Left colon (tissue), 2 donors: ENCODE measurements around the gene AFG1L. TPM values are rescaled to one million over a fixed set of nuclear protein-coding genes. Genes with fewer than 3 reads are reported as not detected.
"Not testable (repeated sequence)": the region's sequence is repeated elsewhere in the genome, so short reads cannot be mapped to it uniquely, and the experiment has no call there.

ENCODE experiments used
- ATAC-seq: fragments of 200-7000 bp; cut with Tn5 transposase; one replicate; pipeline ENCODE4 v1.9.1; 2020; ENCODE audit warnings: mild to moderate bottlenecking, moderate library complexity
- DNase-seq, 2 donors: peaks; one replicate each; pipeline ENCODE4 v3.0.0-alpha.2; 2020
- intact Hi-C, 2 donors: fragments of 100-400 bp; cut with DNase I in 1 of 2; cut with micrococcal nuclease in 1 of 2; formaldehyde crosslinking; loops; one replicate each; pipeline versions ENCODE4 v1.11.2 to v1.14.0; 2022; cut with DNase I, micrococcal nuclease
- total RNA-seq, 2 donors: library from RNA; stranded (reverse); fragmentation: NEBNext Ultra II Directional; extraction: Animal tissue kit (Norgen Biotek cat#: 25700); gene quantifications; one replicate each; pipeline ENCODE4 v1.2.1, GENCODE V29; 2021
- donor health status: DM: no; HTN: no; CAD: no.
- donor health status: DM: yes; HTN: yes; CAD: no.

AFG1L gene
- total RNA-seq, 2 donors from 2014 or later: 9.0 to 10.6 TPM

DNA sequence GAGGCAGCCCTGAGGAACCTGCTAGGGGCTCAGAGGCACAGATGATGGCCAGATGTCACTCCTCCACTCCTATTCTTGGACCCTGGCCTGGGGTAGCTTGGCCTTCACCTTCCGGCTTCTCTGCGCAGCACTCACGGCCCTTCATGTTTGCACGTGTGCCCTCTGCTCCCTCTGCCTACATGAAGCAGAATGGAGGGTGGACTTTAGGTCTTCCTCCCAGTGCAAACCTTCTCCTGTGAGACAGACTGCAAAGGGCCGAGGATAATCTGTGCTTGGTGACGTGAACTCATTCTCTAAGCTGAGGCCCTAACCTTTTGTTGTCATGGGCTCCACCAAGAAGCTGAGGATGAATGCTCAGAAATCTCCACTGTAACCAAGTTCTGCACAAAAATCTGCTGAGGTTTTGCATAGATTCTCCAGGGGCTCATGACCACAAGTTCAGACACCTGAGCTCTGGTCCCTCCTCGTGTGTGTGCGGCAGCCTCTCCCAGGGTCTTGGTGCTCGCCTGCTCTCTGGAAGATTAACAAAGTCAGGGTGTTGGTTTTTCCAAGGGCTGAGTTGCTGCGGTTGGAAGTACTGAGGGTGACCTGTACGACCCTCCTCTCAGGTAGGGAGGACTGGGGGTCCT lies 240.4 kb downstream of the AFG1L start:
- intact Hi-C loops: no loop called here
- DNase-seq: no peak
- ATAC-seq: no peak

DNA sequence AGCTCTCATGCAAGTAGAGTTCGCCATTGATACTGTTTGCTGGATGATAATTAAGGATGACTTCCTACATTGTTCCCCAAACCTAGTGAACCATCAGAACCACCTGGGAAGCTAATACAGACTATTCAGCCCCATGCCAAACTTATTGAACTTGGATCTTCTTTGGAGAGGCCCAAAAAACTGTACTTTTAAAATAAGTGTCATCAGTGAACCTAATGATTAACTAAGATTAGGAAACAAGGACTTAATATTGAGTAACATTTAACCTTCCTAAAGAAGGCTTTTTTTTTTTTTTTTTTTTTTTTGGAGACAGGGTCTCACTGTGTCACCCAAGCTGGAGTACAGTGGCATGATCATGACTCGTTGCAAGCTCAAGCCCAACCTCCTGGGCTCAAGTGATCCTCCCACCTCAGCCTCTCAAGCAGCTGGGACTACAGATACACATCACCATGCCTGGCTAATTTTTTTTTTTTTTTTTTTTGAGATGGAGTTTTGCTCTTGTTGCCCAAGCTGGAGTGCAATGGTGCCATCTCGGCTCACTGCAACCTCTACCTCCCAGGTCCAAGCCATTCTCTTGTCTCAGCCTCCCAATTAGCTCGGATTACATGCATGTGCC lies 241.2 kb downstream of the AFG1L start:
- DNase-seq, intact Hi-C loops, ATAC-seq: not testable (repeated sequence)

- intact Hi-C loops: loop anchor here (2.0 to 10.0 kb wide), 5 partner anchors 243 to 530 kb away; no protein-coding TSS in a partner anchor
Measured at GRCh38 chr6:108541843-108542759, 247.2 kb downstream of the AFG1L start.

GRCh38 chr6:108543175-108543940 lies 248.5 kb downstream of the AFG1L start:
- ATAC-seq (no peak), DNase-seq (no peak)
- intact Hi-C loops: loop anchor here (2.0 to 10.0 kb wide), 5 partner anchors 241 to 529 kb away; no protein-coding TSS in a partner anchor

More at GRCh38 chr6:108541843-108542759, 247.2 kb downstream of the AFG1L start:
- ATAC-seq (peak; percentile 96), DNase-seq (peak; percentile 67 to 71)

- intact Hi-C loops: loop anchor here (5.0 to 10.0 kb wide), 4 partner anchors 240 to 528 kb away; no protein-coding TSS in a partner anchor
- no peak for DNase-seq
- ATAC-seq: no peak
Measured at GRCh38 chr6:108544606-108545005, 249.8 kb downstream of the AFG1L start.

GRCh38 chr6:108546079-108547049 lies 251.5 kb downstream of the AFG1L start:
- ATAC-seq: no peak
- intact Hi-C loops: loop anchor here (10.0 kb wide), 2 partner anchors 238 to 288 kb away; no protein-coding TSS in a partner anchor
- DNase-seq: no peak

- intact Hi-C loops: loop anchor here (10.0 kb wide), 2 partner anchors 236 to 286 kb away; no protein-coding TSS in a partner anchor
- ATAC-seq: no peak
Measured at GRCh38 chr6:108549241-108549640, 254.4 kb downstream of the AFG1L start.

GRCh38 chr6:108549741-108550140 lies 254.9 kb downstream of the AFG1L start:
- intact Hi-C loops: loop anchor here (10.0 kb wide), 2 partner anchors 235 to 285 kb away; no protein-coding TSS in a partner anchor
- DNase-seq (no peak), ATAC-seq (no peak)

More at GRCh38 chr6:108549241-108549640, 254.4 kb downstream of the AFG1L start:
- no peak for DNase-seq

DNA sequence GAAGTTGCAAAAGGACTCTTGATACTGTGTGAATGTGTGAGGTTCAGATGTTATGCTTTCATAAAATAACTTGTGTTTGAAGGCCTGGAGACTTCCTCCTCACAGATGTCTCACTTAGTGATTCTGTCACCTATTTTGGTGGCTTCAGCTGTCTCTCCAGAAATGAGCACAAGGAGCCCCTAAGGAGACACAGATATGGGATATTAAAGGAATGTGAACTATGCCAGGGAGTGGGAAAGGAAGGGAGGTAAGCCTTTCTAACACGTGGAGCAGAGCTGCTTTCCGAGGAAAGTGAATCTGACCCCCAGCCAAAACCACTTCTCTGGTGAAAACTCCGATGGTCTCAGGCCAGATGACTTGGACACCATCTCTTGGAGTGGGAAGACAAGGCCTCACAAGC lies 255.4 kb downstream of the AFG1L start:
- intact Hi-C loops: no loop called here
- no peak for DNase-seq
- no peak for ATAC-seq

GRCh38 chr6:108555399-108556052 lies 260.7 kb downstream of the AFG1L start:
- intact Hi-C loops: no loop called here
- ATAC-seq: no peak
- no peak for DNase-seq

DNA sequence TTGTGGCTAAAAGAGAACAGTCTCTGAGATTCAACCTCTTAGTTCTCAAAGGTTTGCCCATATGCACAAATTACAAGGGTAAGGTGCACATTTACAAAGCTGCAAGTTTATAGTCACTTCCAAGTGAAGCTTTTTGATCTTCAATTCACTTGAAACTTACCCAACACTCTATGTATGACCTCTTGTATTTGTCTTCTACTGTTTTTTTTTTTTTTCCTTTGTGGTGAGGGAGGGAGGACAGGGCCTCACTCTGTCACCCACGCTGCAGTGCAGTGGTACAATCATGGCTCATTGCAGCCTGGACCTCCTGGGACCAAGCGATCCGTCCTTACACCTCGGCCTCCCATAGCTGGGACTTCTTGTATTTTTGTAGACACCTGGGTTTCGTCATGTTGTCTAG lies 261.4 kb downstream of the AFG1L start:
- no peak for DNase-seq
- no peak for ATAC-seq
- intact Hi-C loops: no loop called here

DNA sequence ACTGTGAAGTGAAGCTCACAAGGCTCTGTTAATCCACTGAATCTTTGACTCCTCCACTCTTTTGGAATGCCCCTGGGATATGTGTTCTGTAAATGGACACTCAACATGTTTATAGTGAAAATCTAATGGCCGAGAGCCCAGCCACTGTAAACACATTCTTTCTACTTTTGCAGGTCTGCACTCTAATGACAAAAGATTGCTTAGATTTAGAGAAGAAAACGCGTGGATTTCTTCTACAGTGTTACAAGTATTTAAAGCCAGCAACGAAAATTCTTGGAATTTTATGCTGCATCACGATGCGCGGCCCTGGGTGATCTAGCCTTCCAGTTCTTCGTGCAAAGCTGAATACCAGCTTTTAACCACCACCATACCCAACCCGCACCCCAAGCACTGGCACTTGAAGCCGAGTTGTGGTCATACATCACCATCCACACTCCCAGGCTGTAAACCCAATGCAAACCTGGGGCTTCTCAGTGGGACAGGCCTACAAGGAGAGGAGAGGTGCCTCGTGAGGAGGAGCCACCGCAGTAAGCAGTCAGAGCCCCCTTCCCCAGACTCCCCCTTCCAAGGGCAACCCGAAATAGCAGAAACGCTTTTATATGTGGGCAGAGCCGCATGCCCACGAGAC lies 262.1 kb downstream of the AFG1L start:
- intact Hi-C loops: no loop called here
- DNase-seq: no peak
- ATAC-seq: no peak

DNA sequence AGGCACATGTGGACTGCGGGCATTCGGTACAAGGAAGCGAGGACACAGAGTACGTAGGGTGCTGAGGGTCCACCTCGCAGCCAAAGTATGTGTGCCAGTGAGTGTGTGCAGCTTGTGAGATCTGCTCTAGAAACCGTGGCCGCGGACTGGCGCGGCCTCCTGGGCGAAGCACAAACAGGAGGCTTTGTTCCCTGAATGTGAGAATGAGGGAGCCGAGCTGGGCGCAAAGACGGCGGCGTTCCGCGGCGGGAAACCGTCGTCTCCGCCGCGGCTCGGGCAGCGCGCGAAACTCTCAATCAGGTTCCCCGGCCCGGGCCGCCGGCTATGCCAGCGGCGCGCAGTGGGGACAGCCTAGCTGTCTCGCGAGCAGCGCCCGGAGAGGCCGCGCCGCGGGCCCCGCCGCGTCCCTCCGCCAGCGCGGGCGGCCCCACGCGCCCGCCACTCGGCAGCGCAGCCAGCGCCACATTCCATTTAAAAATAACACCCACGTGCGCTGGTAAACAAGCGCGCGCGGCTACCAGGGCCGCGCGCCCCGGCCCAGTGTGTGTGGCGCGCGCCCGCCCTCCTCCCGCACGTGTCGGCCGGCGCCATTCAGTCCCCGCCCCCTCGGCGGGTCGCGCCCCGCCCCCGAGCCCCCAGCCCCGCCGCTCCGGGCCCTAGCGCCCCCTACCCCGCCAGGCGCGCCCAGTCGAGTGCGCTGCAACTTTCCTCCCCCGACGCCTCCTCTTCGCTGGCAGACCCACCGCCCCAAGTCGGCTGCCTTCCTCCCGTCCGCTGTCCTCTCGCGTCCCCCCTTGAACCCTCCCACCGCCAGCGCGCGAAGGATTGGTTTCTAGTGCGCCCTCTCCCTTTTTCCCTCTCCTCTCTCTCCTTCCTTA lies 262.9 kb downstream of the AFG1L start:
- DNase-seq (peak in 1 of 2 donors; percentile 82), ATAC-seq (peak; percentile 36)
- intact Hi-C loops: no loop called here

DNA sequence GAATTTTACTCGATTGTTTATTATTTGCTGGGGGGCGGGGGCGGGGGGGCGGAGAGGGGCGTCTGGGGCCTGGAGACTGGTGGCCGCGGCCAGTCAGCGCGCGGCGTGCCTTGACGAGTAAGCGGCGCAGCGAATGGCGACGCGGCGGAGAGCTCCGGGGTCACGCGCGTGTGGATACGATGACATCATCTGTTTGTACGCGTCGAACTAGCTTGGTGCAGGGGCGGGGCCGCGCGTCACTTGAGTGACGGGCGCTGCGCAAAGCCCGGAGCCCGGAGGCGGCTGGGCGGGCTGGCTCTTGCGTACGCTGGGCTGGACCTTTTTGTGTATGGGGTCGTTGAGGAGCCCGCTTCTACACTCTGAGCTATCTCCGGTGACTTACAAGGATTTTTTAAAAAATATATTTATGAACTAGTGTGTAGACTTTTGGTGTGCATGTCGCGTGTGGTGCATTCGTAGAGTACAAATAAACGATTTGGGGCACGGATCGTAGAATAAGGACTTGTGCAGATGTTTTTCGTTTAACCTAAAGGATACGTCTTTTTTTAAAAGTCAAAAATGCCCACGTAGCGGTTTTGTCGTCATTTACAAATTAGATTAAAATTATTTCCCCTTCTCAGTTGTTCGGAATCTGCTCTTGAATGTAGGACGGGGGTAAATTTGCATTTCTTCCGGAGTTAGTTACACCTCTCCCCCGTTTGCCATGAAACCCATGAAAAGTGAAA lies 263.7 kb downstream of the AFG1L start:
- DNase-seq (peak; percentile 98 to 99), ATAC-seq (peak; percentile 66)
- intact Hi-C loops: no loop called here
